Omental fat pad (tissue), 4 donors: ENCODE results near the gene DHRSX. TPM values are rescaled to one million over a fixed set of nuclear protein-coding genes. Genes with fewer than 3 reads are reported as not detected.
"Not testable (repeated sequence)": the region's sequence is repeated elsewhere in the genome, so short reads cannot be mapped to it uniquely, and the experiment has no call there.

Source experiments
- ATAC-seq: fragments of 150-250 bp; one replicate; pipeline ENCODE4 v1.9.1; 2016; ENCODE audit warnings: mild to moderate bottlenecking, moderate library complexity; ENCODE audit not compliant: low FRiP score
- DNase-seq: peaks from one replicate; pipeline ENCODE4 v3.0.0-alpha.2; 2019; ENCODE audit warnings: low spot score
- CTCF ChIP-seq, 3 donors: fragments of 450-650 bp; IDR thresholded peaks; one replicate each; pipeline ENCODE4 v1.5.1; 2016 to 2017; ENCODE audit warnings: antibody characterized with exemption in 3 of 3, mild to moderate bottlenecking in 3 of 3, moderate library complexity in 2 of 3
- total RNA-seq, 4 donors: library from RNA; depleted of rRNA; stranded (reverse); fragments of >200 nt; gene quantifications; one replicate each; pipeline ENCODE4 v1.1.0, GENCODE V29; 2016

Gene DHRSX
- total RNA-seq, 4 donors from 2014 or later = 18.6 to 34.2 (median 21.4) TPM

DNA sequence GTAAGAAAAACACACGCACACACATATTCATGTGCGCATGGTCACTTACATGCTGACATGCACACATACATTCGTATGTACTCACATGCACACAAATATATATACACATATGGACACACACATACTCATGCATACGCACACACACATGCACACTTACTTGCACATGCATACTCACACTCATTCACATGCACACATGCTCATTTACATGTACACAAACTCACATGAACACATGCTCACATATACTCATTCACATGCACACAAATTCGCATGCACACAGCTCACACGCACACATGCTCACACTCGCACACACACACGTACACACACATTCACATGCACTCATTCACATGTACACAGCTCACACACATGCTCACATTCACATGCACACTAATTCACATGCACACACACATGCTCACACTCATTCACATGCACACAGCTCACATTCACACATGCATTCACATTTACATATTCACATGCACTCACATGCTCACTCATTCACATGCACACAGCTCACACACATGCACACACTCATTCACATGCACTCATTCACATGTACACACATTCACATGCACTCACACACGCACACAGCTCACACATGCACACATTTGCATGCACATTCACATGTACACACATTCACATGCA, 276.1 kb downstream of the DHRSX start:
- DNase-seq = no peak
- no peak for TF ChIP-seq CTCF (IDR thresholded peaks at IDR 0.05)
- ATAC-seq = no peak

DNA sequence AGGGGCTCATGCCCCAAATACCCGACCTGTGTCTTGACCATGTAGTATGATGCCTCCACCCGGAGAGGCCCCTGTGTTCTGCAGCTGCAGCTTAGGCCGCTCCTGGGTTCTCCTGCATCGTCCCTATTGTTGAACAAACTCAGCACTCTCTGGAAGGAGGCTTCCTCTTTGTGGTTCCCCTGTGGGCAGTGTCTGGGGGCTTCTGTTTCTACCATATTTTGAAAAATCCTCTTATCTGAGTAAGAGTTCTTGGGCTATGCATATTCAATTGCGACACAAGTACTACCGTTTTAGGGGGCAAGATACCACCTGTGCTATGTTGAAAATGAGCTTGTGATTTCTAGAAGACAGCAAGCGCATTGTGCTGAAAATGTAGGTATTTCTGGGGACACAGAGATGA, 276.6 kb downstream of the DHRSX start:
- ATAC-seq (no peak), DNase-seq (no peak)
- no peak for TF ChIP-seq CTCF (IDR thresholded peaks at IDR 0.05)

GRCh38 chrX:2220829-2221567, 279.8 kb downstream of the DHRSX start:
- DNase-seq (no peak), ATAC-seq (no peak)
- no peak for TF ChIP-seq CTCF (IDR thresholded peaks at IDR 0.05)

GRCh38 chrX:2220296-2220695, 280.5 kb downstream of the DHRSX start:
- DNase-seq (no peak), ATAC-seq (no peak)
- no peak for TF ChIP-seq CTCF (IDR thresholded peaks at IDR 0.05)

- DNase-seq, ATAC-seq: not testable (repeated sequence)
These were observed 286.5 kb downstream of the DHRSX start for GRCh38 chrX:2214138-2214823.

DNA sequence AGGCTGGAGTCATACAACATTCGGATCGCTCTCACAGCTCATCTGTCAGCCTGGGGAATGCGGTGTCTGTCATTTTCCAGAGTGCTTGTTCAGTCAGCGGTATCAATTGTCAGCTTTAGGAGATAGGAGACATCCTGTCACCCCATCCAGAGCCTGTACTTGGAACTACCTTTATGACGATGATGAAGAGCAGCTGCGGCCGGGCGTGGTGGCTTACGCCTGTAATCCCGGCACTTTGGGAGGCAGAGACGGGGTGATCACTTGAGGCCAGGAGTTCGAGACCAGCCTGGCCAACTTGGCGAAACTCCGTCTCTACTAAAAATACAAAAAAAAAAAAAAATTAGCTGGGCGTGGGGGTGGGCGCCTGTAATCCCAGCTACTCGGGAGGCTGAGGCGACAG, 289.1 kb downstream of the DHRSX start:
- ATAC-seq = not testable (repeated sequence)

DNA sequence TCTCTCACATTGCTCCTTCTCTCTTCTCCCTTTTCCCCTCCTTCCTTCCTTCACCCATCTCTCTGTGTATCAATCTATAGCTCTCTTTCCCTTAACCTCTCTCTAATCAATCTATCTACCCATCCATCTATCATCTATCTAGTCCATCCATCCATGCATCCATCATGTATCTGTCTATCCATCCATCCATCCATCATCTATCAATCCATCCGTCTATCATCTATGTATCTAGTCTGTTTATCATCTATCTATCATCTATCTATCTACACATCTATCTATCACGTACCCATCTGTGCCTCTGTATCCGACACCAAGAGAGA, 307.5 kb downstream of the DHRSX start:
- no peak for TF ChIP-seq CTCF (IDR thresholded peaks at IDR 0.05)
- ATAC-seq (no peak), DNase-seq (no peak)

More for the DNA sequence above, 289.1 kb downstream of the DHRSX start:
- not testable (repeated sequence) for DNase-seq
